GM19351 (cell line): Measurements from ENCODE around the gene B4GALNT1.
"Not testable (repeated sequence)": the region's sequence is repeated elsewhere in the genome, so short reads cannot be mapped to it uniquely, and the experiment has no call there.

Source experiments
- ATAC-seq: cut with Tn5 transposase; IDR thresholded peaks from one replicate; pipeline ENCODE4 v1.9.1; 2021; ENCODE audit warnings: mild to moderate bottlenecking, moderate library complexity; ENCODE audit not compliant: unreplicated experiment

B4GALNT1 gene

DNA sequence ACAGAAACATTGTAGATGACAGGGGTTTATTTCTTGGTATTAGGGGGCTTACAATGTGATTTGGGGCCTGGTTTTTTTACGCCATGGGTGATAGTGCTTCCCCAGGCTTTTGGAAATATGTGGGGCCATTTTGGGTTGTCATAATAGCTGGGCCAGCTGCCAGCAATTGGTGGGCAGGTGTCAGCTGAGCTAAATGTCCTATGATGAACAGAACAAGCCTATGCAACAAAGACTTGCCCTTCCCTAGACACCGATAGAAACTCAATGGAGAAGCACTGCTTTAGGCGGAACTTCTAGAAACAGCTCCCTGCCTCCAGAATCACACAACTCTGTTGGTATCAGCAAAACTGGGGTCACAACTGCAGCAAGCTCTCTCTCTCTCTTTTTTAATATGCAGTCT, 5.1 kb upstream of the B4GALNT1 start:
- ATAC-seq = no peak

DNA sequence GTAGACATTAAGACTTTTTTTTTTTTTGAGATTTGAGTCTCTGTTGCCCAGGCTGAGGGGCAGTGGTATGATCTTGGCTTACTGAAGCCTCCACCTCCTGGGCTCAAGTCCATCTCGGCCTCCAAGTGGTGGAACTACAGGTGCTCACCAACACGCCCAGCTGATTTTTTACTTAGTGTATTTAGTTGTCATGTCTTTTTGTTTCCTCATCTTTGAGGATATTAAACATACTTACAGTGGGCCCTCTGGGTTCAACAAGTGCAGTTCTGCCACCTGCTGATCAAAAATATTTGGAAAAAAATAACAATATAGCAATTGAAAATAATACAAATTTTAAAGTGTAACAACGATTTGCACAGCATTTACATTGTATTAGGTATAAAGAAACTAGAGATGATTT, 4.4 kb upstream of the B4GALNT1 start:
- ATAC-seq = no peak

DNA sequence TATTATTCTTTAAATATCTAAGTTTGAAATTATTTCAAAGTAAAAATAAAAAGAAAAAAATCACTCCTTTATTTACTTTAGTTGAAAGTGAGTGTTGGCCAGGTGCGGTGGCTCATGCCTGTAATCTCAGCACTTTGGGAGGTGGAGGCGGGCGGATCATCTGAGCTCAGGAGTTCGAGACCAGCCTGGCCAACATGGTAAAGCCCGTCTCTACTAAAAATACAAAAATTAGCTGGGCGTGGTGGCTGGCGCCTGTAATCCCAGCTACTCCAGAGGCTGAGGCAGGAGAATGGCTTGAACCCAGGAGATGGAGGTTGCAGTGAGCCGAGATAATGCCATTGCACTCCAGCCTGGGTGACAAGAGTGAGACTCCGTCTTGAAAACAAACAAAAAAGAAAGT, 3.7 kb upstream of the B4GALNT1 start:
- ATAC-seq = not testable (repeated sequence)

DNA sequence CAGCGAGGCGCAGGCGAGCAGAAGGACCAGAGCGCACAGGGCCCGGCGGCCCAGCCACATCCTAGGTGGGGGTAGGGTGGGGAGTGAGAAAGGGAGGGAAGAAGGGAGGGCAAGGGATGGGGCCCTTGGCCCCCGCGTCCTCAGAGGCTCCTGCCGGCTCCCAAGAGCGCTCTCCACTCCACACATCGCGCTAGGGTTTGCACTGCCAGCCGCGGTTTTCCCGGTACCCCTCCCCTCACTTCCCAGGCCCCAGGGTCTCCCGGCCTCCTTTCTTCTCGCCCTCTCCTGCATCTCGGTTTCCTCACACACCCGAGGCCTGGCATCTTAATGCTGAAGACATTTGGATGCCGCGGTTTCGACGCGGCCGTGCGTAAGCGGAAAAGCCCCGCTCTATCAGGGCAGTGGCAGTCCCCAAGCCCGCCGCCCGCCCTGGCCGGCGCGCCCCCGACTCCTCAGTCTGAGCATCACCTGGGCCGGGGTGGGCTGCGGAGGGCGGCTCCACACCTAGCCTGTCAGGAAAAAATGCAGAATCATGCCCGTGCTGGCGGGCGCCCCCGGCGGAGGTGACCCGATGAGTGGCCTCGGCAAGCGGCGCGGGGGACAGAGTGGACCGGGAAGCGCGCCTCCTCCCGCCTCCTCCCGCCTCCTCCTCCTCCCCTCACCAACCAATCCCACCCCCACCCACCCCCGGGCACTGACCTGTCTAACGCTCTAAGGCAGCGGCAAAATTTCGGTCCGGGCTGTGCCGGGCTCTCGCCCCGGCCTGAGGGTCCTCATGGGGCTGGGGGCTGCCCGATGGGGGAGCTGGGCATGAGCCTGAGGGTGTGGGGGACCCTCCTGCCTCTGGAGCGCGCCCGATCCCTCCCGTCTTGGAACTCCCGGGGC, 686 bp downstream of the B4GALNT1 start:
- no peak for ATAC-seq

DNA sequence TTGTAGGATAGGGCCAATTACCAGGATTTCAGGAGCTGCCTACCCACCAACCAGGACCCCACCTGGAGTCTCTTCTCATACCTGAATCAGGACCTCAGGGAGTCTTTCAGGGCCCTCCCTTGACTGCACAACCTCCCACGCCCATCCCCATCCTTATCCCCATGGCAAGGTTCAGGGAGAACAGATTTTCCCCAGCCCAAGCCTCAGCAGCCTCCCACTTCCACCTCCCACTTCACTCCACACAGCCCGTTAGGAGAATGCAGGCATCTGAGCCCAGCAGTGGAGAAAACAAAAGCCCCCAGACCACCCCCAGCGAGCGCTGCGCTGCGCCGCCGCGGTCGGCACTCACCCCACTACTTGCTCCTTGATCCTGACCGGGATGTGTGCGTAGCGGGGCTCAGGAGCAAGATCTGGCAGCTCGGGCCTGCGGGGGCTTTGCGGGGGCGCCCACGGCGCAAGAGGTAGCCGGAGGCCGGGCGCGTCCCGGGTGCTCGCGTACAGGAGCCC, 1.4 kb downstream of the B4GALNT1 start:
- ATAC-seq = no peak

DNA sequence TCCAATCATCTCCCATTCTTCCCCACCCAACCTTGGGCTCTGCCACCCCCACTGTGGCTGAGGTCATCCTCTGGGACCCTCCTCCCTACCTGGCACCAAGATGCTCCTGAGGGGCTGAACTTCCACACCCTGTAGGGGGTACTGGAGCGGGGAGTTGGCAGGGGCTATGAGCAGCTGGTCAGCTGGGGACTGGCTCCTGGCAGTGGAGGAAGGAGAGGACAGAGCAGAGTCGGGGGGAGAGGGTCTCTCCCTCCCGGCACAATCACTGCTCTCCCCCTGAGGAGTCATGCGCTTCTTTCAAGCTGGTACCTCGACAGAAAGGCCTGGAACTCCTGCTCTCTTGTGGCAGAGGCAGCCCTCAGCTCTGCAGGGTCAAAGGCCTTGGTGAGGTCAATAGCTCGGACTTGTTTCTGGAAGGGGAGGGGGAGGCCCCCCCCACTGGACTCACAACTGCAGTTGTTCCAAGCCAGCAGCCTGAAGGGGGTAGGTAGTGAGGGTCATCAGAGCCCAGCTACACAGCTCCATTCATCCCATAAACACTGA, 2.0 kb downstream of the B4GALNT1 start:
- no peak for ATAC-seq

DNA sequence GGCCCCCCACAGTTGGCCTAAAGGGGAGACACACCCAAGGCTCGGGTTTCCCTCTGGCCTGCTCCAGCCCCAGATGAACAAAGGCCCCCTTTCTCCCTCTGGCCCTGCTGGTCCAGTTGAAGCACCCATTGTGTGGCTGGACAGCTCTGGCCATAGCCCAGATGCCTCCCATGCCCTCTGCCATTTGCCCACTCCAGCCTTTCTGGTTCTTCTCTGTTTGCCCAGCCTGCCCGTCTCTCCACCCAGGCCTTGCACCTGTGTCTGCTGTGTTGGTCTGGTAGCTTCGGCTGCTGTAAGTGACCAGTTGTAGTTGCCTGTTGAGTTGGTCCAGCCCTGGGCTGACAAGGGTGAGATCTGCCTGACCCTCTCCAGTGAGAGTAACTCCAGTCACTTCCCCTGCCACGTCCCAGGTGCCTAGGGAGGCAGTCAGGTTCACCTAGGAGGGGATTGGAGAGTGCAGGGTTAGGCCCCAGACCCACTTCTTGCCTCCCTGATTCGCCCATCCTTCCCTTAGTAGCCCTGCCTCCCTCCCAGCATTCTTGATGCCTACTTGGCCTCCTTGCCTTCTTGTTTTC, 3.0 kb downstream of the B4GALNT1 start:
- ATAC-seq = no peak

DNA sequence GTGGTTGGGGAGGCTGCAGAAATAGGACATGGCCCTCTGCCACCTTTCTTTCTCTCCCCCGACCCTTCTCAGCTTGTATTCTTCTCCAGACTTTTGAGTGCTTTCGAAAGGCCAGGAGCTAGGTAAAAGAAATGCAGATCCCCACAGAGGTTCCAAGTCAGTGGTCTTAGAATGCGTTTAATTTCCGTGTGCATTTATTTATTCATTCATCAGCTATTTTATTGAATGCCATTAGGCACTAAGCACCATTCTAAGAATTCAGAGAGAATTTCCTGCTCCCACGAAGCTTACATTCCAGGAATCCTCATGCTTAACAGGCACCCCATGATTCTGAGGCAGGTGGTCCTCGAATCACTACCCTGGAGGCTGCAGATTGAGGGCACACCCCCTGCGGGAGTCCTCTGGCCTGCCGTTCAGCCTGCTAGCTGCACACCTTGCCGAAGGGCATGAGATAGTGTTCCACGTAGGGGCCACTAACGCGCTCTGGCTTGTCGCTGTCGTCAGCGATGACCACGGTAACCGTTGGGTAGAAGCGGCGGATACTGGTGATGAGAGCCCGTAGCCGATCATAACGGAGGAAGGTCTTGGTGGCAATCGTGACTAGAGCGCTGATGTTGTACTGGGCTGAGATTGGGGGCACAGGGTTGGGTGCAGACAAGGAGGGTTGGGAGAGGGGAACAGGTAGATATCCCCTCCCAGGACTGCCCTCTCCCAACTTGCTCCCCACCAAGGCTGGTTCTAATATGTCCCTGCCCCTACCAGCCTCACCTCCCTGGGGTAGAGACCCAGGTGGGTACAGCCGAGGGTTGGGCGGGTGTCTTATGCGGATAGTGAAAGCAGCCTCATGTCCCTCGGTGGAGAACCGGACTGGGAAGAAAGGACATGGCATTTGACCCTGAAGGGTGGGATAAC, 4.5 kb downstream of the B4GALNT1 start:
- no peak for ATAC-seq

DNA sequence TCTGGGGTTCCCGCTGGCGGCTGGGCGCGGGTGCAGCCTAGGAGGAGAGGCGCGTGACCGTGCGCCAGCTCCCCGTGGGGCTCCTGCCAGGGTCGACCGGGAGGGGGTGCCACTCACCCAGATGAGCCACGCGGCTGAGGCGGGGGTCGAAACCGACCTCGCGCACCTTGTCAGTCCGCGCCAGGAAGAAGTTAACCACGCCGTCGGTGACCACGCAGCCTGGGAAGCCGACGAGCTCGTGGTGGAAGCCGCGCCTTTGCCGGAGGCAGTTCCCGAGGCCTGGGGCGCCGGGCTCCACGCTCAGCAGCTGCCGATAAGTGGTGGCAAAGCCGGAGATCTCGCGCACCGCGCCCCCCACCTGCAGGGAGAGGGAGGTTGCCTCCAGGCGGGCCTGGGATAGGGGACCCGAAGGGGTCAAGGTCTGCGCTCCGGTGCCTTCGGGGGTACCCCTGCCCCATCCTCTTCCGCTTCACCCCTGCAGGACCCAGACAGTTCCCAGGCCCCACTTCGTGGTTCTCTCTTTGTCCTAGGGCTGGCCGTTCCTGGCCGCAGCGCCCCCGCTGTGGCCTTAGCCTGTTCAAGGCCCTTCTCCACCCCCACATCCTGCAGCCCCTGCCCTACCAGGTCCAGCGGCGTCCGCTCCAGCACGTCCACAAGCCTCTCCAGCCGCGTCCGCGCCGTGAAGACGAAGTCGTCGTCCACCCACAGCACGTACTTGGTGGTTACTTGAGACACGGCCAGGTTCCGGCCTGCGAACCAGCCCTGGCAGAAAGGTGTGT, 5.3 kb downstream of the B4GALNT1 start:
- no peak for ATAC-seq

DNA sequence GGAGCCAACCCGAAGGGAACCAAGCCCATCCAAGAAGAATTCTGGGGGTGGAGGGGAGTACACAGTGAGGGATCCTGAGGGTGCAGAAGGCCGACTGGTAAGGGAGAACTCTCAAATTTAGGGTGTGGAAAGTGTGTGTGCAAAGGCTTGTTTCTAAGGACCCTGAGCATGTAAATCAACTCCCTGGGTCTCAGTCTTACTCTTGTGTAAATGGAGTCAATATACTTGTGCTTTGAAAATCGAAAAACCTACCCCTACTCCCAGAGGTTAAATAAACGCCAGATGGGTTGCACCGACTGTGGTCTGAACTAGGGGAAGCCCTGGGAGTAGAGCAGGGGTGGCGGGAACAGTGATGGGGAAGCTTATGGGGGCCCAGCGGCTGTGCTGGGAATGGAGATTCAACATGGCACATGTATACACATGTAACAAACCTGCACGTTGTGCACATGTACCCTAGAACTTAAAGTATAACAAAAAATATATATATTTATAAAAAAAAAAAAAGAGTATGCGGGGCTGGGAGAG, 6.0 kb downstream of the B4GALNT1 start:
- ATAC-seq = no peak

DNA sequence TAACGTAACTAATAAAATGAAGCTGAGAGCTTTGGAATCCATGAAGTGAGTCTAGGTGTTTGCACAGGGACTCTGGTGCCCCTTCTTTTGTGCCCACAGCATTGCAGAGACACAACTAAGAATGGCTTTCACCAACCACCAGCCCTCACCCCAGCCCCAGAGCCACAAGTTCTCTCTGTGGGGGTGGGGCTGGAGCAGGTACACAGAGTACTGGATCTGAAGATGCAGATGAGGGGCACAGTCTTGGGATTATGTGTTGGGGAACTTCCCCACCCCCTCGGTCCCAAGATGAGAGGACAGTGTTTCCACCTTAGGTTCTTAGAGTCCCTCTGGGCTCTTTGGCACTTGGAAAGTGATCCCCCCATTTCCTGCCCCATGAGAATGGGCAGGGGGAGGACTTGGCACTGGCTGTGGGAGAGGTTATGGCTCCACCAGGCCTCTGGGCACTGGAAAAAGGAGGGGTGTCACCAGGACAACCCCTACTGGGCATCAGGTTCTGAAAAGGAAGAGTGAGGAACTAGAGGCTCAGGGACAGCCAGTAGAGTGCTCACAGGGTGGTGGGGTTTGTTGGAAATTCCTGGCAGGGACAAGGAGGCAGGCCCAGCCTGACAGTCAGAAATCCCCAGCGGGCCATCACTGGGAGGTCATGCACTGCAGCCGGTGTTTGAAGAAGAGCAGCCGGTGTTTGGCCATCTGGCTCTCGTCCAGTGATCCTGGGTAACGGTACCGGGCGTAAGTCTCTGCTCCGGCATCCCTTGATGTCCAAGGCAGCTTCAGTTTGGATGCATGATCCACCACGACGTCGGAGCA, 6.7 kb downstream of the B4GALNT1 start:
- ATAC-seq = no peak

DNA sequence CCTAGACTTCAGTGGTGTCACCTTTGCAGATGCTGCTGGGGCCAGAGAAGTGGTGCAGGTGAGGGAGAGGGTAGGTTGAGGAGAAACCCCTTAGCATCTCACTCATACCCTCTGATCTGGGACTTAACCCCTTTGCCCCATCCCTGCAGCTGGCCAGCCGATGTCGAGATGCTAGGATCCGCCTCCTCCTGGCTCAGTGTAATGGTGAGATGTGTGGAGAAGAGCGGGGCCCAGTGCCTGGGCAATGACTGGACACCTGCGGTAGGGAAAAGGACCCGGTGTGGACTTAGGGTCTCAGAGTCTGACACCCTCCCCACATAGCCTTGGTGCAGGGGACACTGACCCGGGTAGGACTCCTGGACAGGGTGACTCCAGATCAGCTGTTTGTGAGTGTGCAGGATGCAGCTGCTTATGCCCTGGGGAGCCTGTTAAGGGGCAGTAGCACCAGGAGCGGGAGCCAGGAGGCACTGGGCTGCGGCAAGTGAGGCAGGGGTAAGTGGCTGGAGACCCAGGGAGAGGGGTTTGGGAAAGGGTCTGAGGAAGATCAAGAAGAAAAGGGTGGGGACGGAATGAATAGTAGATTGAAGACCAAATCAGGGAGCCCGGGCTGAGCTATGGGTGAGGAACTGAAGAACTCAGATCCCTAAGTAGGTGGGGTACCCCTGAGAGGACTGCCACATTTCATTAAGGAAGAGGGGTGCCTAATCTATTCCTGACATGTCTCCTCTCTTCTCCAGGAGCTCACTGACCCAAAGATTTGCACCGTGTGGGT, 7.6 kb downstream of the B4GALNT1 start:
- ATAC-seq = no peak

DNA sequence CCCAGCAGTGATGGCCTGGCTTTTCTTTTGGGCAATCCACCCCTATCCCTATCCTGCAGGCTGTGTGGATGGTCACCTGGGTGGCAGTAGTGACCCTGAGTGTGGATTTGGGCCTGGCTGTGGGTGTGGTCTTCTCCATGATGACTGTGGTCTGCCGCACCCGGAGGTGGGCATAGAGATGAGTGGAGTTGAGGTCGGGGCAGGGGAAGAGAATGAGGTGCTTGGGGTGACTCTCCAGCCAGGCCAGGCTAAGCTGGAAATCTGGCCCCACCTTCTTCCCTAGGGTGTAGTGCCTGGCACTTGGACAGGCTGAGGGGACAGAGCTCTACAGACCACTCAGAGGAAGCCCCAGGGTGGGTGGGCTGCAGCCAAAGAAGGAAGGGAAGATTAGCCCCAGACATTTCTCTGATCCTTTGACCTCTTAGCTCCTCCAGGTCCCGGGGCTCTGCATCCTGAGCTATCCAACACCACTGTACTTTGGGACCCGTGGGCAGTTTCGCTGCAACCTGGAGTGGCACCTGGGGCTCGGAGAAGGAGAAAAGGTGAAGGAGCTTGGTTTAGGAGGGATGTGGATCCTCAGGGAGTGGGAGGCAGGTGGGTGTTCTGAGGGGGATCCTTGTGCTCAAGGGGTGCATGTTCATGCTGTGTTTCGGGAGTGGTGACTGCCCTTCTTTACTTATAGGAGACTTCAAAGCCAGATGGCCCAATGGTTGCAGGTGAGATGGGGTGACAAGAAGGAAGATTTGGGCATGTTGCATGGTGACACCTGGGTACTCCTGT, 8.4 kb downstream of the B4GALNT1 start:
- ATAC-seq = no peak

DNA sequence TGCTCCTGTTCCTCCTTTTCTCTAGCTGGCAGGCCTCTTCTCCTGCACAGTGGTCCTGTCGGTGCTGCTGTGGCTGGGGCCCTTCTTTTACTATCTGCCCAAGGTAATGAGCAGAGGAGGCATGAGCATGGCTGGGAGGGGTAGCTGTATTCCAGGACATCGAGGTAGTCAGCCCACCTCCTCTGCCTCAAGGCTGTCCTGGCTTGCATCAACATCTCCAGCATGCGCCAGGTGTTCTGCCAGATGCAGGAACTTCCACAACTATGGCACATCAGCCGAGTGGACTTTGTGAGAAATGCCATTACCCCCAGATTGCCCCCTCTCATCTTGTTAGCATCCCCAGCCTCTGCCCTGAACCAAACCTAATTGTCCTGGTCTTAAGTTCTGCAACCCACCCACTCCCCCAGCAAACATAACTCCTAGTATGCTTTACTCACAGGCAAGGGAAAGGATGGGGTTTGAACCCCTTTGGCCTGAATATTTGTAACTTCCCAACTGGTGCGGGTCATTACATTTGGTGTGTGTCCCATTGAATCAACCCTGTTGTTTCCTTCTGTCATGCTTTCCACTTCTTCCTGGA, 9.1 kb downstream of the B4GALNT1 start:
- ATAC-seq = no peak

DNA sequence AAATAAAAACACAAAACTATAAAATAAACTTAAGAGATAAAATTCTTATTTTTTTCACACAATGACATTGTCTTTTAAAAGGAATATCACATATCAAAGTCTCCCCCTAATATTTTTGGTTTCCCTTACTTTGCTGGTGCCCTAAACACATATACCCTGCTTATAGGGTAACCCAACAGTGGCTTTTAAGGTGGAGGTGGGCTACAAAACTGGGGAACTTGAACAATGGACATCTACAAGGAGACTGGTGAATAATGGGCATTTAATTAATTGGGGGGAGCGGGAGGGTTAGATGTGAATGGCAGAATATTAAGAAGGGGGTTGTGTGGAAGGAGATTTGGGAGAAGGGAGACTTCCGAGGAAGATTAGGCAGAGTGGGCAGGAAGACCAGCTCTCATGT, 9.6 kb downstream of the B4GALNT1 start:
- no peak for ATAC-seq

DNA sequence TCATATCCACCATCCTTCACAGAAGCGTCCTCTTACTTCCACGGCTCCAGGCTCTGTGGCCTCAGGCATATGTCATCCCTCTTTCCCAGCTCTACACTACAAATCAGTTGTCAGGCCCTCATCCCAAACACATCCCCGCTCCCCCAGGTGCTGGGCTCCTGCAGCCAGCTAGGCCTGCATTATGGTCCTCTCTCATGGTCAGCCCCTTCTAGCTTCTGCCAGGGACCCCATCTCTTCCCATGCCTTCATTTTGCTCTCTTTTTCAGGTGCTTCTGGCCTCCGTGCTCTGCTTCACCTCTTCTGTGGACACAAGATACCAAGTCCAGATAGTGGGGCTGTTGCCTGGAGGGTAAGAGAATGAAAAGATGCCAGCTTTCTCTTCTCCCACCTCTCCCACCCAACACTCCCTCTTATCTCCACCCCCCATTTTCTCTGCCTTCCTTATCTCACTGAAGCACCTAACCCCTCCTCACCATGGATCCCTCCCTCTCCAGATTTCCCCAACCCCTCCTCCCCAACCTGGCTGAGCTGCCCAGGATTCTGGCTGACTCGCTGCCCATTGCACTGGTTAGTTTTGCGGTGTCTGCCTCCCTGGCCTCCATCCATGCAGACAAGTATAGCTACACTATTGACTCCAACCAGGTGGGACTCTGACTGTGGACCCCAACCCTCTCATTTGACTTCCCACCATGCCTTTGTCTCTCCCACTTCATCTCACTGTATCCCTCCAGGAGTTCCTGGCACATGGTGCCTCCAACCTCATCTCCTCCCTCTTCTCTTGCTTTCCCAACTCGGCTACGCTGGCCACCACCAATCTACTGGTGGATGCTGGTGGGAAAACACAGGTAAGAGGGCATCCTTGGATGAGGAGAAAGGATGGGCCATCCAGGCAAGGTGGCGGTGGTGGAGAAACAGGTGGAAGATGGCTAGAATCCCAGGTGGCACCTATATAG, 10.4 kb downstream of the B4GALNT1 start:
- ATAC-seq = no peak
